Astrocyte (in vitro differentiated cells and primary cell): ENCODE results near the gene STX16. TPM values are rescaled to one million over a fixed set of nuclear protein-coding genes. Genes with fewer than 3 reads are reported as not detected.

Experiments
- DNase-seq: peaks from one replicate; pipeline ENCODE4 v3.0.0-alpha.2; 2010; ENCODE audit warnings: low read depth
- FAIRE-seq: peaks from 2 replicates; lab custom pipeline; 2011; peaks lifted over from hg19 to GRCh38; lab: Jason Lieb, UNC
- H2AFZ ChIP-seq: 2 replicates; pipeline ENCODE4 v1.6.0; 2012; ENCODE audit warnings: low read depth, low read length, inconsistent platforms
- H3K27ac ChIP-seq: 2 replicates; pipeline ENCODE4 v1.5.1; 2011; ENCODE audit warnings: low read depth, low read length, inconsistent platforms
- H3K27me3 ChIP-seq: 2 replicates; pipeline ENCODE4 v1.6.0; 2011; ENCODE audit warnings: low read length, inconsistent platforms; ENCODE audit not compliant: insufficient read depth
- H3K36me3 ChIP-seq: 2 replicates; pipeline ENCODE4 v1.5.1; 2011; ENCODE audit warnings: low read length, inconsistent platforms; ENCODE audit not compliant: insufficient read depth
- H3K4me1 ChIP-seq: 2 replicates; pipeline ENCODE4 v1.5.1; 2011; ENCODE audit warnings: low read length, inconsistent platforms; ENCODE audit not compliant: insufficient read depth
- H3K4me2 ChIP-seq: 2 replicates; pipeline ENCODE4 v1.6.0; 2012; ENCODE audit warnings: low read length, inconsistent platforms
- H3K4me3 ChIP-seq: 2 replicates; pipeline ENCODE4 v1.5.1; 2011; ENCODE audit warnings: low read depth, mild to moderate bottlenecking, low read length, inconsistent platforms; ENCODE audit not compliant: insufficient read depth
- H3K79me2 ChIP-seq: 2 replicates; pipeline ENCODE4 v1.6.0; 2012; ENCODE audit warnings: mild to moderate bottlenecking, low read length, inconsistent platforms; ENCODE audit not compliant: insufficient read depth
- H3K9ac ChIP-seq: 2 replicates; pipeline ENCODE4 v1.6.0; 2012; ENCODE audit warnings: mild to moderate bottlenecking, low read length, inconsistent platforms
- H3K9me3 ChIP-seq: 2 replicates; pipeline ENCODE4 v1.5.1; 2012; ENCODE audit warnings: low read depth, mild to moderate bottlenecking, low read length, inconsistent platforms; ENCODE audit not compliant: insufficient read depth
- H4K20me1 ChIP-seq: 2 replicates; pipeline ENCODE4 v1.6.0; 2012; ENCODE audit warnings: low read length, inconsistent platforms; ENCODE audit not compliant: insufficient read depth
- H3K27ac Mint-ChIP-seq: one replicate; pipeline ENCODE4 v1.8.0; 2021; ENCODE audit warnings: mild to moderate bottlenecking, mixed read lengths; ENCODE audit not compliant: unreplicated experiment
- H3K27me3 Mint-ChIP-seq: one replicate; pipeline ENCODE4 v1.8.0; 2021; ENCODE audit warnings: low read depth, mixed read lengths; ENCODE audit not compliant: unreplicated experiment
- H3K36me3 Mint-ChIP-seq: one replicate; pipeline ENCODE4 v1.8.0; 2021; ENCODE audit warnings: low read depth, mixed read lengths; ENCODE audit not compliant: unreplicated experiment
- H3K4me1 Mint-ChIP-seq: one replicate; pipeline ENCODE4 v1.8.0; 2021; ENCODE audit warnings: low read depth, mixed read lengths; ENCODE audit not compliant: unreplicated experiment
- H3K4me3 Mint-ChIP-seq: one replicate; pipeline ENCODE4 v1.8.0; 2021; ENCODE audit warnings: mild to moderate bottlenecking, moderate library complexity, mixed read lengths; ENCODE audit not compliant: unreplicated experiment
- H3K9me3 Mint-ChIP-seq: one replicate; pipeline ENCODE4 v1.8.0; 2021; ENCODE audit warnings: mild to moderate bottlenecking, mixed read lengths; ENCODE audit not compliant: unreplicated experiment
- CTCF ChIP-seq: IDR thresholded peaks from 2 replicates; pipeline ENCODE4 v1.5.1; 2011; ENCODE audit warnings: low read depth, mild to moderate bottlenecking, inconsistent platforms, low read length, moderate library complexity; ENCODE audit not compliant: insufficient read depth
- EZH2 ChIP-seq: IDR thresholded peaks from 2 replicates; pipeline ENCODE4 v1.6.1; 2012; ENCODE audit warnings: mild to moderate bottlenecking, low read length, inconsistent platforms; ENCODE audit not compliant: insufficient read depth
- total RNA-seq: library from RNA; stranded (reverse); gene quantifications from 2 replicates; pipeline ENCODE4 v1.2.1, GENCODE V29; 2021

STX16 gene
- total RNA-seq, 1 donor from 2014 or later: 59.3 TPM

GRCh38 chr20:58657986-58658385 is 6.9 kb downstream of the STX16 start:
- Mint-ChIP-seq H3K27ac (no peak overlapping the region), H3K4me1 (peaks cover 31% of the 10 kb centered on the region), H3K4me3 (no peak overlapping the region), H3K36me3 (peaks cover 12% of the 10 kb centered on the region), H3K9me3 (no peaks in the 10 kb centered on the region), H3K27me3 (no peaks in the 10 kb centered on the region)
- peaks cover 99% of the 10 kb centered on the region for H3K79me2 ChIP-seq
- H3K4me2 ChIP-seq: peak overlapping the region; percentile 25
- peaks cover 3% of the 10 kb centered on the region for H3K36me3 ChIP-seq
- no peak for DNase-seq
- no peak overlapping the region for H3K27ac ChIP-seq
- H3K4me1 ChIP-seq: peaks cover 16% of the 10 kb centered on the region
- no peak overlapping the region for H3K9ac ChIP-seq
- H2AFZ ChIP-seq: no peak overlapping the region
- H3K9me3 ChIP-seq: no peaks in the 10 kb centered on the region
- no peak for TF ChIP-seq CTCF
- no peak for TF ChIP-seq EZH2
- no peak for FAIRE-seq
- no peak overlapping the region for H3K4me3 ChIP-seq
- peaks cover 39% of the 10 kb centered on the region for H4K20me1 ChIP-seq
- H3K27me3 ChIP-seq: no peaks in the 10 kb centered on the region

GRCh38 chr20:58658760-58659159 is 7.7 kb downstream of the STX16 start:
- Histone ChIP-seq H3K79me2 (peaks cover 99% of the 10 kb centered on the region), H3K36me3 (peaks cover 3% of the 10 kb centered on the region), H3K27ac (no peak overlapping the region), H3K27me3 (no peaks in the 10 kb centered on the region), H3K9me3 (no peaks in the 10 kb centered on the region), H3K4me1 (peaks cover 10% of the 10 kb centered on the region), H3K4me3 (no peak overlapping the region), H3K9ac (no peak overlapping the region), H2AFZ (no peak overlapping the region), H3K4me2 (no peak overlapping the region), H4K20me1 (peaks cover 39% of the 10 kb centered on the region)
- H3K27ac Mint-ChIP-seq: no peak overlapping the region
- no peaks in the 10 kb centered on the region for H3K27me3 Mint-ChIP-seq
- FAIRE-seq: no peak
- TF ChIP-seq EZH2: no peak
- TF ChIP-seq CTCF: no peak
- no peaks in the 10 kb centered on the region for H3K9me3 Mint-ChIP-seq
- no peak for DNase-seq
- H3K4me1 Mint-ChIP-seq: peaks cover 30% of the 10 kb centered on the region
- H3K4me3 Mint-ChIP-seq: no peak overlapping the region
- peaks cover 12% of the 10 kb centered on the region for H3K36me3 Mint-ChIP-seq

- Histone ChIP-seq H3K9ac (no peak overlapping the region), H3K27ac (no peak overlapping the region), H2AFZ (no peak overlapping the region), H3K79me2 (peaks cover 99% of the 10 kb centered on the region), H3K4me2 (no peak overlapping the region), H3K4me3 (no peak overlapping the region), H3K9me3 (no peaks in the 10 kb centered on the region), H3K27me3 (no peaks in the 10 kb centered on the region), H4K20me1 (peaks cover 42% of the 10 kb centered on the region), H3K36me3 (peaks cover 3% of the 10 kb centered on the region), H3K4me1 (peaks cover 6% of the 10 kb centered on the region)
- Mint-ChIP-seq H3K27me3 (no peaks in the 10 kb centered on the region), H3K27ac (no peak overlapping the region), H3K4me1 (peaks cover 30% of the 10 kb centered on the region), H3K36me3 (peaks cover 12% of the 10 kb centered on the region), H3K4me3 (no peak overlapping the region), H3K9me3 (no peaks in the 10 kb centered on the region)
- TF ChIP-seq CTCF (no peak), EZH2 (no peak)
- no peak for FAIRE-seq
- no peak for DNase-seq
Measured at GRCh38 chr20:58659841-58660240, 8.8 kb downstream of the STX16 start.
